Cortex of kidney (tissue), 1 donor: ENCODE data around the gene CCDC68.
"Not testable (repeated sequence)": the region's sequence is repeated elsewhere in the genome, so short reads cannot be mapped to it uniquely, and the experiment has no call there.

Experiments used
- DNase-seq: peaks from one replicate; lab custom pipeline; 2025; lab: John Stamatoyannopoulos, UW

Gene CCDC68

GRCh38 chr18:54875063-54875462 is 84.2 kb downstream of the CCDC68 start:
- no peak for DNase-seq

- no peak for DNase-seq
Observed at GRCh38 chr18:54873884-54874255, 85.4 kb downstream of the CCDC68 start.

GRCh38 chr18:54872681-54873080 is 86.6 kb downstream of the CCDC68 start:
- DNase-seq = no peak

GRCh38 chr18:54871231-54871630 is 88.0 kb downstream of the CCDC68 start:
- no peak for DNase-seq

GRCh38 chr18:54867131-54867530 is 92.1 kb downstream of the CCDC68 start:
- no peak for DNase-seq

- no peak for DNase-seq
Observed at GRCh38 chr18:54860941-54861340, 98.3 kb downstream of the CCDC68 start.

- DNase-seq = no peak
Observed at GRCh38 chr18:54859667-54860421, 99.4 kb downstream of the CCDC68 start.

GRCh38 chr18:54857499-54857898 is 101.8 kb downstream of the CCDC68 start:
- DNase-seq = no peak

- no peak for DNase-seq
Observed at GRCh38 chr18:54856105-54856646, 103.1 kb downstream of the CCDC68 start.

- not testable (repeated sequence) for DNase-seq
Observed at GRCh38 chr18:54855050-54855449, 104.2 kb downstream of the CCDC68 start.

GRCh38 chr18:54852780-54853675 is 106.2 kb downstream of the CCDC68 start:
- DNase-seq = no peak
